Activated gamma-delta T cell treated with Interleukin-2 at 50 U/mL for 16 hours (primary cell): Measurements from ENCODE around the gene MFSD11.
"Not testable (repeated sequence)": the region's sequence is repeated elsewhere in the genome, so short reads cannot be mapped to it uniquely, and the experiment has no call there.

Source experiments
- DNase-seq: peaks from one replicate; pipeline ENCODE4 v3.0.0-alpha.2; 2020

The MFSD11 gene

DNA sequence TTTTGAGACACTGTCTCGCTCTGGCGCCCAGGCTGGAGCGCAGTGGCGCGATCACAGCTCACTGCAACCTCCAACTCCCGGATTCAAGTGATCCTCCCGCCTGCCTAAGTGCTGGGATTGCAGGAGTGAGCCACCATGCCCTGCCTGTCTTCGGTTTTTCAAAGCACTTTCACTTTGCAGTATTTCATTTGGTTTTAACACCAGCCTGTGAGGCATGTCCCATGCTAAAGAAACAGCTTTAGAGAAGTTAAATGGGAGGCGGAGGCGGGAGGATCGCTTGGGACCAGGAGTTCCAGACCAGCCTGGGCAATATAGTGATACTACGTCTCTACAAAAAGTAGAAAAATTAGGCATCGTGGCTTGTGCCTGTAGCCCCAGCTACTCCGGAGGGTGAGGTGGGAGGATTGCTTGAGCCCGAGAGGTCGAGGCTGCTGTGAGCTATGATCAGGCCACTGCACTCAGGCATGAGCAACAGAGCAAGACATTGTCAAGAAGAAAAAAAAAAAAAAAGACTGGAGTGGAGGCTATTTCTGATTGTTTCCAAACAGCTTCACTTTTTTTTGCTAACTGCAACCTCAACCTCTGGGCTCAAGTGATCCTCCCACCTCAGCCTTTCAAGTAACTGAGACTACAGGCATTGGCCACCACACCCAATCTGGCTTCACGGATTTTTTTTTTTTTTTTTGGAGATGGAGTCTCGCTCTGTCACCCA lies 10.0 kb upstream of the MFSD11 start:
- DNase-seq: no peak

DNA sequence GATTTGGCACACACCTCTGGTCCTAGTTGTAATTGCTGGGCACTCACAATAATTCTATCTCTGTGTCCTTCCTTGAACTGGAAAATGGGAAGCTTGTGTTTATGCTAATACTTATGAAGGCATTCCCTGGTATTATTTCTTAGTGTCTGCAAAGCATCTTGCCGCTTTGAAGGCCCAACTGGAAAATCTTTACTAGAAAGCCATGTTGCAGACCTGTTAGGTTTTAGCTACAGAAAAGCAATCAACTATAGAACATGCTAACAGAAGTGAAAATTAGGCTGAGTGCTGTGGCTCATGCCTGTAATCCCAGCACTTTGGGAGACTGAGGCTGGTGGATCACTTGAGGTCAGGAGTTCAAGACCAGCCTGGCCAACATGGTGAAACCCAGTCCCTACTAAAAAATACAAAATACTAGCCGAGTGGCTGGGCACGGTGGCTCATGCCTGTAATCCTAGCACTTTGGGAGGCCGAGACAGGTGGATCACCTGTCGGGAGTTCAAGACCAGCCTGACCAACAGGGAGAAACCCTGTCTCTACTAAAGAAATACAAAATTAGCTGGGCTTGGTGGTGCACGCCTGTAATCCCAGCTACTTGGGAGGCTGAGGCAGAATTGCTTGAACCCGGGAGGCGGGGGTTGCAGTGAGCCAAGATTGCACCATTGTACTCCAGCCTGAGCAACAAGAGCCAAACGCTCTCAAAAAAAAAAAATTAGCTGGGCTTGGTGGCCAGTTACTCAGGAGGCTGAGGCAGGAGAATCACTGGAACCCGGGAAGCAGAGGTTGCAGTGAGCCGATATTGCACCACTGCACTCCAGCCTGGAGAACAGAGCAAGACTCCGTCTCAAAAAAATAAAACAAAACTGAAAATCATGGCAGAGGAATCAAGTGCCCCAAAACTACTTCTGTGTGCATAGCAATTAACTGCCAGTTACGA lies 5.9 kb upstream of the MFSD11 start:
- not testable (repeated sequence) for DNase-seq

GRCh38 chr17:76732734-76733617 lies 4.9 kb upstream of the MFSD11 start:
- DNase-seq: no peak

DNA sequence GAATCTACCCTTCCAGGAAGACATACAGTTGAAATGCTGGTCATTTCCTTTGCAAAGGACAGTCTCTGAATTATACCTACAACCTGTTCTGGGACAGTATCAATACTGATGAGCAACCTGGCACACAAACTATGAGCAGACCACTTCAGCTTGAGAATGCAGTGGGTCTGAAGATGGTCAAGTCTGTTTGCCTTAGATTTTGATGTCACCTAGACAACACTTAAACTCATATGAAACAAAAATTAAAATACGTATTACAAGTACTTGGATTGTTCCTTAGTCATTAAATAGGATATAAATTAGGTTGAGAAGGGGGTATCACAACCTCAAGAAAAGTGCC lies 4.3 kb upstream of the MFSD11 start:
- no peak for DNase-seq

- no peak for DNase-seq
These were observed 3.7 kb upstream of the MFSD11 start for GRCh38 chr17:76734080-76734840.

DNA sequence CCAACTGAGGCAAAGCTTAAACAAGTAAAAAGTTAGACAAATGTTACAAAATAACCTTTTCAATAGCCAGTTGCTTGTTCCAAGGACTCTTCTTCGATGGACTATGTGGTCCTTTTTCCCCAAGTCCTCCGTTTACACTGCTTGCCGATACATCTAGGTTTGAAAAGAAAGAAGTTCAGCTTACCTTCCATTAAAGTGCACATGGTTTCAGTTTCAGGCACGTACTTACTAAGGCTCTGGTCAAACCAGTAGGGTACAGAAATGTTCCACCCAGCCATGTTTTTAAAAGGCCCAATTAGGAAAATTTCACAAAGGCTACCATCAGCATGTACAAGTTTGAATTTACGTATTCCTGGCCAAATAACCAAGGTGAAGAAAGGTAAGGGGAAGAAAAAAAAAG lies 2.9 kb upstream of the MFSD11 start:
- no peak for DNase-seq

- no peak for DNase-seq
These were observed 2.2 kb upstream of the MFSD11 start for GRCh38 chr17:76735586-76736348.

GRCh38 chr17:76736349-76737081 lies 1.4 kb upstream of the MFSD11 start:
- peak; percentile 59 for DNase-seq

GRCh38 chr17:76737082-76737675 lies 740 bp upstream of the MFSD11 start, which contains the start of gene SRSF2:
SRSF2 (minus strand) TSS chr17:76737331; CDS start chr17:76737160, 171 bp downstream.
- DNase-seq: peak; percentile 97

GRCh38 chr17:76738468-76738850 lies 540 bp downstream of the MFSD11 start:
- no peak for DNase-seq

DNA sequence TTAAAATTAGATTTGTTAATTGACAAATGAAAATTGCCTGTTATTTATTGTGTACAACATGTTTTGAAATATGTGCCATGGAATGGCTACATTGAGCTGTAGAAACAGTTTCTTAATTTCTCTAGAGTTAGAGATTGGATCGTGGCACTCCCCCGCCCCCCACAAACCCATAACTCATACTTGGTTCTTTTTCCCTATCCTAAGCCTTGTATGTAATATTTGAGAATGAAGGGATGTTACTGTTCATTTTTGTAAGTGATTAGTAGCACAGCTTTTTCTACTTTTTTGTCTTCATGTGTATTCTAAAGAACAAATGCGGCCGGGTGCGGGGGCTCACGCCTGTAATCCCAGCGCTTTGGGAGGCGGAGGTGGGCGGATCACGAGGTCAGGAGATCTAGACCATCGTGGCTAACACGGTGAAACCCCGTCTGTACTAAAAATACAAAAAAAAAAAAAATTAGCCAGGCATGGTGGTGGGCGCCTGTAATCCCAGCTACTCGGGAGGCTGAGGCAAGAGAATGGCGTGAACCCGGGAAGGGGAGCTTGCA lies 1.7 kb downstream of the MFSD11 start:
- not testable (repeated sequence) for DNase-seq

GRCh38 chr17:76740329-76741118 lies 2.6 kb downstream of the MFSD11 start:
- no peak for DNase-seq

DNA sequence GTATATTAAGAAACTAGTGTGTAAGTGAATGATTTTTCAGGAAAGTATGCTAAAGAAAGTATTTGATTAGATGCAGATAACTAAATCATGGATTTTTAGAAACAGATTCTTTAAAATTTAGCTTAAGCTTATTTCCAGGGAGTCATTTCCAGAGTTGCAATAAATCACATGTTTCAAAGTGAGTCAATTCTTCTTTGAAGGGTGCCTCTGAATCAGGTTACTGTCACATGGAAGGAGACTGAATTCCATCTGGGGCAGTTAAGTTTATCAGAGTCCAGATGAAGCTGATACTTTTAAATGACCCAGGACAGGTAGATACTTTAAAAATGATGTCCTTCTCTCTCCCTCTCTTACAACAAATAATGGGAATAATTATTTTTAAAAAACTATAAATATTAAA lies 5.0 kb downstream of the MFSD11 start:
- DNase-seq: no peak

DNA sequence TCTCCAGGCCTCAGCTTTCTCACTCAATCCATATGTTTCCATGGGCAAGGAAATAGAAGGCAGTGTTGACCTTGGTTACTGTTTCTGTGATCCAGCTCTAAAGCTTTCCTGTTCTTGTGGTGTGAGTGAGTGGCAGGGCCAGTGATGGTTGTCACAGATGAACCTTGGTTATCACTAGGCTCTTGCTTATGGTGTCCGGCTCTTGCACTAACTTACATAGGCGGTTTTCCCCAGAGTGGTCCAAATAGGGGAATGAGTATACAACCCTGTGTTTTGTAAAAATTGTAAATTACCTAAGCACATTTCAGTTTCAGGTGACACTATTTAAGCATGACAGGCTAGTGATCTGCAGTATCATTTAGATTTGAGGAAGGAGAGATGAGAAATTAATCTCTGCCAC lies 6.8 kb downstream of the MFSD11 start:
- DNase-seq: no peak

GRCh38 chr17:76745785-76746184 lies 7.9 kb downstream of the MFSD11 start:
- DNase-seq: not testable (repeated sequence)

- no peak for DNase-seq
These were observed 9.9 kb downstream of the MFSD11 start for GRCh38 chr17:76747716-76748363.

GRCh38 chr17:76748657-76749056 lies 10.7 kb downstream of the MFSD11 start:
- no peak for DNase-seq

GRCh38 chr17:76751416-76751993 lies 13.6 kb downstream of the MFSD11 start:
- no peak for DNase-seq
